GM12878 (cell line): ENCODE data around the gene ARHGAP44. TPM values are rescaled to one million over a fixed set of nuclear protein-coding genes. Genes with fewer than 3 reads are reported as not detected.

Experiments
- IRF3 ChIP-seq: fragments of 450-650 bp; IDR thresholded peaks from 2 replicates; pipeline ENCODE4 v1.6.1; 2014; ENCODE audit warnings: mild to moderate bottlenecking
- NBN ChIP-seq: fragments of 450-650 bp; IDR thresholded peaks from 2 replicates; pipeline ENCODE4 v1.6.1; 2016
- POU2F2 ChIP-seq: IDR thresholded peaks from 3 replicates; pipeline ENCODE4 v1.6.1; 2011; ENCODE audit warnings: low read depth, mild to moderate bottlenecking, low read length, borderline replicate concordance
- TCF12 ChIP-seq: IDR thresholded peaks from 2 replicates; pipeline ENCODE4 v1.6.1; 2011; ENCODE audit warnings: low read depth, mild to moderate bottlenecking, low read length
- polyA plus RNA-seq, 11 experiments: library from polyadenylated mRNA; depleted of rRNA in 4 of 11; unstranded in 6 of 11; stranded (reverse) in 5 of 11; fragments of >200 nt; fragmentation: Nextera tagmentation in 4 of 11; fragmentation: Illumina TruSeq in 1 of 11; extraction: Ambion mirVana in 4 of 11; extraction: Trizol in 1 of 11; gene quantifications; 1 replicate in 1 of 11; 2 replicates in 10 of 11; pipeline versions ENCODE4 v1.2.1 to v1.2.3, GENCODE V29; 2011 to 2016; ENCODE audit warnings: inconsistent platforms in 2 of 11, missing spikeins in 2 of 11, low read depth in 1 of 11
- total RNA-seq, 4 experiments: library from RNA; depleted of rRNA in 3 of 4; stranded (reverse); fragments of >200 nt in 3 of 4; fragmentation: Illumina TruSeq in 1 of 4; extraction: Trizol in 1 of 4; gene quantifications; 2 replicates each; pipeline versions ENCODE4 v1.2.1 to v1.2.3, GENCODE V29; 2013 to 2021
- TF ChIP-seq, protein P1 (sequence below): fragments of 450-650 bp; IDR thresholded peaks from 2 replicates; pipeline ENCODE4 v1.6.1; 2017; ENCODE audit warnings: antibody characterized with exemption, mild to moderate bottlenecking, moderate library complexity

The ARHGAP44 gene
- total and polyA plus RNA-seq, 10 of the 15 experiments (the other 5 are each of a cell fraction or from before 2014, with no cell fraction given) = 0.11 to 1.2 (median 0.48) TPM

DNA sequence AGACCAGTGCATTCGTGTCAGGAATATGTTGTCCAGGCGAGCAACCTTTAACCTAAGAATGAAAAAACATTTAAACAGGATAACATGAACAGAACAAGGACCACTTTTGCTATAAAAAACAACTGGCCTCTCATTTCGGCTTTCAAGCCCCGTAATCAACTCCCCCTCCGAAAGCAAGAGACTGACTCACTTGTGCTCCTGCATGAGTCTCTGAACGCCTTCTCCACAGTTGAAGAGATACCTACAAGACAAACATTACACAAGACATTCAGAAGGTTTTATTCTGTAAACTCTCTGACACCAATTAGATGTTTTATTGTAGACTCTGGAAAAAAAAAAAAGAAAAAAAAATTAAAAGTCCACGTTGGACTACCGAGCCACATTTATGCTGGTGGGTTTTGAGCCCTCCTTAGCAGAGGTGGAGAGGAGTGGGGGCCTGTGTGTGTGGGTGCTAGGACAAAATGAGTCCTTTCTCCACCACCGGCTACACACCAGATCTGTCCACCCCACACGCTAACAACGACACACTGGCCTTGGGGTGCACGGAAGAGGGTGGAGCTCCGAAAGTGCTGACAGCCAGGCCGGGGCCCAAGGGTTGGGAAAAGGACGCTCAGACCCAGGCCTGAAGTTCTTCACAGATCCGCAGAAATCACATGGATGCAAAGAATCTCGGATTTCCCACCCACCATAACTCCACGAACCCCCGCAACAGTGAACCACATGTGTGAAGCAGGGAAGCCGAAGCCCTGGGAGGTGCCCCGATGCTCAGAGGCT, 227.8 kb downstream of the ARHGAP44 start (continued):
- TF ChIP-seq IRF3 (no peak), NBN (no peak), POU2F2 (no peak), TCF12 (no peak)
- TF ChIP-seq, protein P1, sequence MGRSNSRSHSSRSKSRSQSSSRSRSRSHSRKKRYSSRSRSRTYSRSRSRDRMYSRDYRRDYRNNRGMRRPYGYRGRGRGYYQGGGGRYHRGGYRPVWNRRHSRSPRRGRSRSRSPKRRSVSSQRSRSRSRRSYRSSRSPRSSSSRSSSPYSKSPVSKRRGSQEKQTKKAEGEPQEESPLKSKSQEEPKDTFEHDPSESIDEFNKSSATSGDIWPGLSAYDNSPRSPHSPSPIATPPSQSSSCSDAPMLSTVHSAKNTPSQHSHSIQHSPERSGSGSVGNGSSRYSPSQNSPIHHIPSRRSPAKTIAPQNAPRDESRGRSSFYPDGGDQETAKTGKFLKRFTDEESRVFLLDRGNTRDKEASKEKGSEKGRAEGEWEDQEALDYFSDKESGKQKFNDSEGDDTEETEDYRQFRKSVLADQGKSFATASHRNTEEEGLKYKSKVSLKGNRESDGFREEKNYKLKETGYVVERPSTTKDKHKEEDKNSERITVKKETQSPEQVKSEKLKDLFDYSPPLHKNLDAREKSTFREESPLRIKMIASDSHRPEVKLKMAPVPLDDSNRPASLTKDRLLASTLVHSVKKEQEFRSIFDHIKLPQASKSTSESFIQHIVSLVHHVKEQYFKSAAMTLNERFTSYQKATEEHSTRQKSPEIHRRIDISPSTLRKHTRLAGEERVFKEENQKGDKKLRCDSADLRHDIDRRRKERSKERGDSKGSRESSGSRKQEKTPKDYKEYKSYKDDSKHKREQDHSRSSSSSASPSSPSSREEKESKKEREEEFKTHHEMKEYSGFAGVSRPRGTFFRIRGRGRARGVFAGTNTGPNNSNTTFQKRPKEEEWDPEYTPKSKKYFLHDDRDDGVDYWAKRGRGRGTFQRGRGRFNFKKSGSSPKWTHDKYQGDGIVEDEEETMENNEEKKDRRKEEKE = no peak
- TF ChIP-seq, all 136 proteins: peak for 0
